K562 (cell line): ENCODE results near the gene SLC52A1.

Experiments
- ATF1 ChIP-seq, 2 experiments: fragments of 450-650 bp in 1 of 2; IDR thresholded peaks; 2 replicates each; pipeline ENCODE4 v1.6.1; 2016; ENCODE audit warnings: missing compliant biosample characterization in 1 of 2, missing genetic modification characterization in 1 of 2
- FOXM1 ChIP-seq, 2 experiments: fragments of 450-650 bp in 1 of 2; sonication (generic) in 1 of 2; formaldehyde crosslinking in 1 of 2; IDR thresholded peaks; 2 replicates each; pipeline versions ENCODE4 v1.6.1 to v1.9.0; 2017 to 2022; ENCODE audit warnings: low read depth in 2 of 2, mild to moderate bottlenecking in 2 of 2, missing genetic modification reagents in 1 of 2, moderate library complexity in 1 of 2
- FOXP1 ChIP-seq: sonication (generic); formaldehyde crosslinking; IDR thresholded peaks from 2 replicates; pipeline ENCODE4 v1.8.0; 2022; ENCODE audit warnings: mild to moderate bottlenecking, missing genetic modification reagents
- L3MBTL2 ChIP-seq: fragments of 450-650 bp; IDR thresholded peaks from 2 replicates; pipeline ENCODE4 v1.6.1; 2016; ENCODE audit warnings: mild to moderate bottlenecking, moderate library complexity
- MAFG ChIP-seq: fragments of 450-650 bp; conservative IDR thresholded peaks from 2 replicates; pipeline ENCODE4 v1.6.1; 2016; ENCODE audit warnings: missing genetic modification characterization, missing compliant biosample characterization
- NR2C1 ChIP-seq, 2 experiments: fragments of 450-650 bp; IDR thresholded peaks; 2 replicates each; pipeline ENCODE4 v1.6.1; 2017; ENCODE audit warnings: mild to moderate bottlenecking in 2 of 2, antibody characterized with exemption in 1 of 2, inconsistent platforms in 1 of 2, missing compliant biosample characterization in 1 of 2, missing genetic modification characterization in 1 of 2
- POLR3A ChIP-seq: IDR thresholded peaks from 2 replicates; pipeline ENCODE4 v1.6.1; 2011; ENCODE audit warnings: borderline replicate concordance, mild to moderate bottlenecking, moderate library complexity; ENCODE audit not compliant: insufficient read length, insufficient read depth; ENCODE audit errors: extremely low read depth
- SIN3A ChIP-seq, 2 experiments: fragments of 150-350 bp in 1 of 2; IDR thresholded peaks; 2 replicates each; pipeline ENCODE4 v1.6.1; 2011 to 2016; ENCODE audit warnings: borderline replicate concordance in 2 of 2, low read depth in 2 of 2, low read length in 2 of 2, mild to moderate bottlenecking in 2 of 2, moderate library complexity in 2 of 2; ENCODE audit not compliant: control insufficient read depth in 1 of 2
- TAL1 ChIP-seq: fragments of 450-650 bp; IDR thresholded peaks from 2 replicates; pipeline ENCODE4 v1.6.1; 2016; ENCODE audit warnings: mild to moderate bottlenecking
- TEAD1 ChIP-seq, 2 experiments: fragments of 450-650 bp in 1 of 2; sonication (generic) in 1 of 2; formaldehyde crosslinking; IDR thresholded peaks; 2 replicates each; pipeline versions ENCODE4 v1.4.0 to v1.8.0; 2020 to 2022; ENCODE audit warnings: mild to moderate bottlenecking in 2 of 2, missing genetic modification reagents in 1 of 2
- ZNF592 ChIP-seq: fragments of 450-650 bp; IDR thresholded peaks from 2 replicates; pipeline ENCODE4 v1.6.1; 2017; ENCODE audit warnings: antibody characterized with exemption, mild to moderate bottlenecking

GRCh38 chr17:5065227-5065744 lies 30.1 kb upstream of the SLC52A1 start:
- TF ChIP-seq MAFG (tag) (0 out of 2 replicates have a peak, but pooled peaks have one; percentile 26), ZNF592 (no peak), SIN3A (IDR thresholded peaks at IDR 0.05; ENCODE audit: borderline replicate concordance in 2 of 2, control insufficient read depth in 1 of 2, low read depth in 2 of 2, low read length in 2 of 2) (no peak), FOXM1 (IDR thresholded peaks at IDR 0.05; ENCODE audit: low read depth) (no peak), FOXM1 (CRISPR knock-in tag; IDR thresholded peaks at IDR 0.05; ENCODE audit: low read depth) (no peak), FOXP1 (no peak), L3MBTL2 (no peak), TAL1 (no peak), ATF1 (CRISPR knock-in tag; IDR thresholded peaks at IDR 0.05) (no peak), ATF1 (tag; IDR thresholded peaks at IDR 0.05) (no peak), NR2C1 (IDR thresholded peaks at IDR 0.05) (no peak), NR2C1 (tag; IDR thresholded peaks at IDR 0.05) (no peak), TEAD1 (CRISPR knock-in tag; IDR thresholded peaks at IDR 0.05) (no peak), POLR3A (no peak)
